Posterior vena cava (tissue), 2 donors: ENCODE data around the gene SPATA46. TPM values are rescaled to one million over a fixed set of nuclear protein-coding genes. Genes with fewer than 3 reads are reported as not detected.
"Not testable (repeated sequence)": the region's sequence is repeated elsewhere in the genome, so short reads cannot be mapped to it uniquely, and the experiment has no call there.

Experiments used
- DNase-seq: peaks from one replicate; pipeline ENCODE4 v3.0.0-alpha.2; 2020; ENCODE audit warnings: low spot score
- intact Hi-C, 2 donors: fragments of 100-400 bp; cut with DNase I; formaldehyde crosslinking; loops; one replicate each; pipeline versions ENCODE4 v1.14.1 to v1.14.2; 2022 to 2023
- long read RNA-seq, 2 donors: library from polyadenylated mRNA; unstranded; transcript quantifications; one replicate each; pipeline ENCODE4 v2.0.0, GENCODE V29; 2020 to 2021
- total RNA-seq, 2 donors: library from RNA; stranded (reverse); fragmentation: NEBNext Ultra II Directional; extraction: Animal tissue kit (Norgen Biotek cat#: 25700); gene quantifications; one replicate each; pipeline ENCODE4 v1.2.1, GENCODE V29; 2021
- donor health status: DM: yes; HTN: yes; CAD: no.
- donor health status: DM: yes; HTN: yes; CAD: no.

Gene SPATA46, protein sequence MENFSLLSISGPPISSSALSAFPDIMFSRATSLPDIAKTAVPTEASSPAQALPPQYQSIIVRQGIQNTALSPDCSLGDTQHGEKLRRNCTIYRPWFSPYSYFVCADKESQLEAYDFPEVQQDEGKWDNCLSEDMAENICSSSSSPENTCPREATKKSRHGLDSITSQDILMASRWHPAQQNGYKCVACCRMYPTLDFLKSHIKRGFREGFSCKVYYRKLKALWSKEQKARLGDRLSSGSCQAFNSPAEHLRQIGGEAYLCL
- total RNA-seq = not detected
- long read RNA-seq, donor 1, partial matches to known transcripts = 0 of 1 reads
- long read RNA-seq, donor 1, other reads (novel, unspliced or antisense) = 1 of 1 reads
- long read RNA-seq, donor 2 = 0 reads

DNA sequence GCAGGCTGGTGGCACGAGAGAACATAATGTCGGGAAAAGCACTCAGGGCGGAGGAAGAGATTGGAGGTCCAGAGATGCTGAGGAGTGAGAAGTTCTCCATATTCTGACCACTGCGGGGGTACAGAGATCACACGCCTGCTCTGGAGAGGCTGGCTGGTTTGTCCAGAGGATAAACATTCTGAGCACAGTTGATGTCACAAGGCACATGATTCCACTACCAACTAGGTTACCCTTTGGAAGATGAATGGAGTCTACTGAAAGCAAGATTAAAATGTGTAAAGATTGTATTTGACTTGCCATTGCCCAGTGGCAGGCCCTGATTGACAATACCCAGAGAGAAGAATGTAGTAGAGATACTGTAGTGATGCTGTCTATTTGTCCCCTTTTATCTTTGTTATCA lies at the start of gene SPATA46:
SPATA46 (minus strand) TSS at position 164 of the 400 bp plus-strand sequence; CDS start at position 100, 64 bp downstream.
- intact Hi-C loops = no loop called here

GRCh38 chr1:162422662-162423375 lies 46.2 kb upstream of the SPATA46 start:
- intact Hi-C loops = no loop called here
- DNase-seq = no peak

More for the DNA sequence above, at the start of gene SPATA46:
- no peak for DNase-seq

DNA sequence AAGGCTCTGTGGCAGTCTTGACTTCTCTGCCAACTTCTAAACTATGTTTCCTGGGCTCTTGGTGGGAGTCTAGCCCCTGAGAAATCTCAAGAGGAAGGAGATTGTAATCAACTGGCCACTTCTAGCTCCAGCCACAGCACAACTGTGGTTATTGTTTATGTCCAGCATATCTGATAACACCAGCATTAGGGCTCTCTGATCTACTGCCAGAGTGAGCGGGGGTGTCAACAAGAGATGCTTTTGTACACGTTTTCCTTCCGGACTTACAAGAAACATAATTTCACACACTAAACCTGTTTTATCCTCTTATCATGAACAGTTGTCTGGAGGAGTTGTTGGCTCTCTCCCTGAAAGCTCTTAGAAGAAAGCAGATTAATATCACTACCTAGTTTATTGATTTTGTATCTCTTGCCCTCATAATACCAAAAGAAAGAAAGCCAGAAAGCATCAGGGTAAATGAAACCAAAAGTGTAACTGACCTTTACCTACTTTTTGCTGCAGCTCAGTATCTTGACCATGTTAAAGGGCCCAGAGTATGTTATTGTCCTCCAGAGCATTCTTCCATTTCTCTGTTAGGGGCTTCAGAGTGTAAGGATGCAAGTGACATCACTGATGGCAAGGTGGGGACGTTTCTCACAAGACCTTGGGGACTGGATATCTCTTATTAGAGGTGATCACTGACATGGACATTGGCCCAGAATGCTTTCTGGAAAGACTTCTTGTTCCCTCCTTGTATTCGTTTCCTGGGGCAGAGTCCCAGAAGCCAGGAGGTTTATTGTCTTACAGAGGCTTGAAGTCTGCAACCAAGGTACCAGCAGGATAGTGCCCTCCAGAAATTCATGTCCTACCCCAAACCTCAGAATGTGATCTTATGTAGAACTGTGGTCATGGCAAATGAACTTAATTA lies 44.9 kb upstream of the SPATA46 start:
- no peak for DNase-seq
- intact Hi-C loops = no loop called here

DNA sequence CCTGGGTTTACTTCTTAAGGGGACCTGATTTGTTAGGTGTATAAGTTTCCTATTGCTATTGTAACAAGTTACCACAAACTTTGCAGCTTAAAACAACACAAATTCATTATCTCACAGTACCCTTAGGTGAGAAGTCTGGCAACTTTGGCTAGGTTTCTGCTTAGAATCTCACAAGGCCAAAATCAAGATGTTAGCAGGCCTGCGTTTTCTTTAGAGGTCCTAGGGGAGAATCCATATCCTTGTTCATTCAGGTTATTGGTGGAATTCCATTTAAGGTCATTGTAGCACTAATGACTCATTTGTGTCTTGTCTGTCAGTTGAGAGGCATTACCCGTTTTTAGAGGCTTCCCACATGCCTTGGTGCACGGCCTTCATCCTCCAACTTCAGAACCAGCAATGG lies 43.5 kb upstream of the SPATA46 start:
- no peak for DNase-seq
- intact Hi-C loops = no loop called here

- intact Hi-C loops, DNase-seq: not testable (repeated sequence)
These were observed 42.8 kb upstream of the SPATA46 start for GRCh38 chr1:162419450-162419931.

- DNase-seq, intact Hi-C loops: not testable (repeated sequence)
These were observed 41.9 kb upstream of the SPATA46 start for GRCh38 chr1:162418584-162418983.

GRCh38 chr1:162417650-162418049 lies 41.0 kb upstream of the SPATA46 start:
- no peak for DNase-seq
- intact Hi-C loops = no loop called here

DNA sequence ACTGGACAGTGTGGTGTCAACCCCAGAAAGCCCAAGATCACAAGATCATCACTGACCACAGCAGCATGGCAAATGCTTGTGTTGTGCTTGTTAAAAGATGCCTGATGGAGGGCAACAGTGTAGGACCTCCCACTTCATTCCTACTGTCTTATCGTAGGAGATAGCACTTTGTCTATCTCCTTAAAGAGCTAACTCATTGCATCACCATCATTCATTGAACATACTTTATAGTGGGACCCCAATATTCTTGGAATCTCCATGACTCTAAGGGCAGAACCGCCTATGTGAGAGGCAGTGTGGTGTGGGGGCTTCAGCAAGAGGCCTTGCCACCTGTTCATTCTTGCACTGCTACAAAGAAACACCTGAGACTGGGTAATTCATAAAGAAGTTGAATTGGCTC lies 40.3 kb upstream of the SPATA46 start:
- no peak for DNase-seq
- intact Hi-C loops = no loop called here

DNA sequence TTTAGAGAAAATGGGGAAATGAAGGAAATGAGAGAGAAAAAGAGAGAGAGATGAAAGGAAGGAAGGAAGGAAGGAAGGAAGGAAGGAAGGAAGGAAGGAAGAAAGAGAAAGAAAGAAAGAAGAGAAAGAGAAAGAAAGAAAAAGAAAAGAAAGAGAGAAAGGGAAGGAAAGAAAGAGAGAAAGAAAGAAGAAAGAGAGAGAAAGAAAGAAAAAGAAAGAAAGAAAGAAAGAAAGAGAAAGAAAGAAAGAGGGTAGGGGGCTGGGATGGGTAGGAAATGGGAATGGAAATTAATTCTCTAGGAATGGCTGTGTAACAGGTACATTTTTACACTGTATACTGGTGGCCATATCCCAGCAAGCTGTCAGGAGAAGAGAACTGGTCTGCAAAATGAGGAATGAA lies 39.6 kb upstream of the SPATA46 start:
- intact Hi-C loops = no loop called here
- no peak for DNase-seq

DNA sequence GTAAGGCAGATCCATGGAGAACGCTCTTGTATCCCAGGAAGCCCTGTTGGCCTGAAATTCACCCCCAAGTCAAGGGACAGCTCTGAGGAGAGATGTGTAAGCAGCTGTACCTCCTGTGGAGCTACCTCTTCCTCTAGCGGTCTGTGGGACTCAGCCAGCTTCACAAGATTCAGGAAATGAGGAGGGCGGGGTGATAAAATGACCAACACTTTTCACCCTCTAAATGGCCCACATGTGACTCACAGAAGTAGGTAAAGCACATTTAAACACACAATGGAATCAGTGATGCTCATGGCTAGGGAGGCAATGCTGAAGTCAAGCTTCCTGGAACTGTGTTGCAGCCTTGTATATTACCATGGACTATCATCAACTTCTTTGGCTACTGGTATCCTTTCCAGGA lies 35.3 kb upstream of the SPATA46 start, which contains the start of gene SH2D1B:
SH2D1B (minus strand) TSS at position 135 of the 400 bp plus-strand sequence; CDS start at position 15, 120 bp downstream.
- intact Hi-C loops = no loop called here
- no peak for DNase-seq

- intact Hi-C loops = no loop called here
- no peak for DNase-seq
These were observed 30.9 kb upstream of the SPATA46 start for GRCh38 chr1:162407539-162407938.

DNA sequence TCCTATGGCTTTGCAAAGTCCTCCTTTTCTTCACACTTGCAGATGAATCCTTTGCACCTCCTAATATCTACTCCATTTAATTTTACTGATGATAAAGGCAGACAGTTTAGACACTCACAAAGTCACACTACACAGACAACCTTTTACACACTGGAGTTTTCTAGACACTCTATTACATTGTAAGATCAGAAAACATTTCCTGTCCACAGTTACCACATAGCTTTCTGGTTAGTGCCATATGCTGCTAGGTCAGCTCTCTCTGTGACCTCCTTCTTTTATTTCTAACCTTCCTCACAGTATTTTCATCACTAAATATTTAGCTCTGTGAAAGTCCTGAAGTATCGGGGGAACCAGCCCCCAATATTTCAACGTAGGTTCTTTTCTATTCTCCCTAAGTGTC lies 30.2 kb upstream of the SPATA46 start:
- intact Hi-C loops = no loop called here
- DNase-seq = no peak

DNA sequence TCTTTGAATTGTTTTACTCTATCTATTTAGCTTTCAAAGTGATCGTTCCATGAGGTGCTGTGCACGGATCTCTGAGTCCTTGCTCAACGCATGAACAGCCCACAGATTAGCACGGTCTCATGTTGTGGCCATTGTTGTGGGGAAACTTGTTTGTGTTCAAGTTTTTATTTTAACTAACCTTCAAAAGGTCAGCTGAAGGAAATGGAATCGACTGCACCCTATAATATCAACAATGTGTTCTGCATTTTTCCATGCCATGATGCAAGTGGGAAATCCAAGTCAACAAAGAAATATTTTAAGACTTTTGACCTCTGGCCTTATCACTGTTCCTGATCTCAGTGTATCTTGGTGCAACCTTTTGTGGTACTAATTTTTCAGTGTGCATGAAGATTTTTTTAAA lies 29.1 kb upstream of the SPATA46 start:
- no peak for DNase-seq
- intact Hi-C loops = no loop called here

DNA sequence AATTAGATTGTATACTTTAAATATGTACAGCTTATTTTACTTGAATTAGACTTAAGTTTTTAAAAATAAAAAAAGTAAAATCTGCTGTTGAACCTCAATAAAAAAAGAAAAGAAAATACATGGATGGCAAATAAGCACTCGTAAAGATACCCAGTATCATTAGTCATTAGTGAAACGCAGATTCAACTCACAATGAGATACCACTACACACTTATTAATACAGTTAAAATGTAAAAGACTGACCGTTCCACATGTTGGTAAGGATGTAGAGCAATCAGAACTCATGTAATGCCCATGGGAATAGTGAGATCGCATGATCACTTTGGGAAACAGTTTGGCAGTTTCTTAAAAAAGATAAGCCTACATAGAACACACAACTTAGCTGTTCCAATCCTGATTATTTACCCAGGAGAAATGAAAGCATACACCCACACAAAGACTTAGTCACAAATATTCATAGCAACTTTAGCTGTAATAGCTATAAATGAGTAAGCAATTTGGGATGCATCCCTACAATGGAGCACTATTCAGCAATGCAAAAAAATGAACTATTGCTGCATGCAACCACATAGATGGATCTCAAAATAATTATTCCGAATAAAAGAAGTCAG lies 28.0 kb upstream of the SPATA46 start:
- DNase-seq = no peak
- intact Hi-C loops = no loop called here

GRCh38 chr1:162400790-162401355 lies 24.2 kb upstream of the SPATA46 start:
- DNase-seq = no peak
- intact Hi-C loops = no loop called here

DNA sequence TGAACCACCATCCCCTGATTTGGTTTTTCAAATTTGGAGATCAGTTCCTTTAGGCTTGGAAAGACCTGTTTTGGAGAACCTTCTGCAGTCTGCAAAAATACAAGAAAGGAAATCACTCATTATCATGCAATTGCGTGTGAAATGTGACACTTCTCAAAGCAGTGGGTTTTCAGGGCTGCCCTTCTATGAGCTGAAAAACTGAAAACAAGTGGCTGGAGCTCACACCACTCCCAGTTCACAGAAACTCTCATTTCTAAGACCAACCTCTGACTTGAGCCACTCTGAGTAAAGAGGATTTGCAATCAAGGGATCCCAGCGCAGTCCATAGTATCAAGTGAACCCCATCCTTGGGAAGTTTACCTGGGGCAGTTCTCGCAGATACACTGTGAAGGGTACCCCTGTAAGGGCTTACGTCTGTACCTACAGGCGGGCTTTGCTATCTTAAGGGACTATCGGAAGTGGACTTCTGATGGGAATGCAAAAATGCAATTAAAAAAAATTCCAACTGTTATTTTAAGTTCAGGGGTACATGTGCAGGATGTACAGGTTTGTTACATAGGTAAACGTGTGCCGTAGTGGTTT lies 22.4 kb upstream of the SPATA46 start:
- intact Hi-C loops = no loop called here
- DNase-seq = no peak

DNA sequence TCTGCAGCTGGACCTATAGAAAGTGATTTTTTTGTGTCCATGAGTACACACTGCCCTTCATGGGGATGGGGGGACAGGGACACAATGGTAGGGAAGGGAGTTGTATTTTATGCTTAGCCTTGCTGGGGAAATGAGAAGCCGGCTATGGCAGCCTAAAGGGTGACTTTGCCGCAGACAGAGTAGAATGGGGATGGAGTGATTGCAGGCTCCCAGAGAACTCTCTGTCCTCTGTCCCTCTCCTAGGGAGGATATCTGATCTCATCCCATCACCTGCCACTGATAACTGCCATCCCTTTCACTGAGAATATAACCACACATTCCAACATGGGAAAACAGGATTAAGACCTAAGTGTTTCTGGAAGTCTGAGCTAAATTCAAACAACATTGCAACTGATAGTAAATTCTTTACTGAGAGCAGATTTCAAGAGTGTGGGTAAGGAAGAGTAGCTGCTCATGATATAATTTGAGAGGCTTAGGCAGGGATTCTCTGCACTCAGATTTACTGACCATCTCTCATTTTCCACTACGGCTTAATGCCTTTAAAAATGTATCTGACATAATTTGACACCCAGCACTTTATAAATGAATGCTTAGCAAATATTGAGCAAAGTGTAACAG lies 21.4 kb upstream of the SPATA46 start:
- DNase-seq = no peak
- intact Hi-C loops = no loop called here

DNA sequence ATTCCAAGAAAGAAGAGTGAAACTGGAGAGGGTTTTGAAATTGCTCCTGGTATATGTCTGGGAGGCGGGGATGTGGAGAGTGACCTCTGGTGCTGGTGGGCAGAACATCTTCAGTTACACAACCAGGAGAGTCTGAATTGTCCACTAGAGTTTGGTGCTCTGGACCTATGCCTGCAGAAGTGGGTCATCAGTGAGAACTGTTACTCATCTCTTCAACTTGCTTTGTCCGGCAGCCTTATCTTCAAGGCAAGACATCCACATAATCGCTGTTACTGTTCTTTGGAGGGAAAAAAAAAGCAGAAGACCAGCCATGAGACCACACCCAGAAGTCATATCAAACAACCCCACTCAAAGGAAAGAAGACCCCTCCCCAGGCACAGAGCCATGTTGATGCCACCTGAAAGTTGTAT lies 20.4 kb upstream of the SPATA46 start:
- intact Hi-C loops = no loop called here
- no peak for DNase-seq
